Esophagus muscularis mucosa (tissue), 3 donors: ENCODE results near the gene PRAMEF7.
"Not testable (repeated sequence)": the region's sequence is repeated elsewhere in the genome, so short reads cannot be mapped to it uniquely, and the experiment has no call there.

Source experiments
- CTCF ChIP-seq, 3 experiments: fragments of 200-600 bp in 2 of 3; fragments of 450-650 bp in 1 of 3; sonication (generic) in 2 of 3; IDR thresholded peaks; one replicate each; pipeline ENCODE4 v1.5.1; 2017 to 2019; ENCODE audit warnings: antibody characterized with exemption in 3 of 3, mild to moderate bottlenecking in 2 of 3, moderate library complexity in 1 of 3
- POLR2A ChIP-seq: fragments of 450-650 bp; IDR thresholded peaks from one replicate; pipeline ENCODE4 v1.6.1; 2017; ENCODE audit warnings: antibody characterized with exemption, moderate library complexity, mild to moderate bottlenecking, low read depth
- POLR2AphosphoS5 ChIP-seq, 2 donors: sonication (generic); formaldehyde crosslinking; IDR thresholded peaks; one replicate each; pipeline ENCODE4 v1.6.1; 2017; ENCODE audit warnings: antibody characterized with exemption in 2 of 2

GRCh38 chr1:12921749-12922148, 5.3 kb downstream of the PRAMEF7 start:
- TF ChIP-seq CTCF (IDR thresholded peaks at IDR 0.05); POLR2A; POLR2AphosphoS5 (IDR thresholded peaks at IDR 0.05): not testable (repeated sequence)
